ENCODE data around the gene SCO1. TPM values are rescaled to one million over a fixed set of nuclear protein-coding genes. Genes with fewer than 3 reads are reported as not detected.
A peak's percentile ranks its signal among the peaks of the same experiment; 100 is the strongest.

The SCO1 gene
- total RNA-seq, 1 donor from 2014 or later: 32.4 TPM

GRCh38 chr17:10629706-10630105 is 67.6 kb downstream of the SCO1 start:
- Histone ChIP-seq H3K9ac (no peak overlapping the region), H3F3A (ENCODE audit: low read depth) (no peaks in the 10 kb centered on the region), H3K27ac (no peak overlapping the region), H3K9me3 (ENCODE audit: low read depth) (no peaks in the 10 kb centered on the region), H3K36me3 (no peaks in the 10 kb centered on the region), H3K4me2 (no peak overlapping the region), H3K27me3 (no peaks in the 10 kb centered on the region), H3K4me1 (no peaks in the 10 kb centered on the region), H3K4me3 (no peak overlapping the region), H2AFZ (replicated peaks) (no peak overlapping the region), H4K20me1 (ENCODE audit: low read depth) (no peaks in the 10 kb centered on the region), H3K79me2 (ENCODE audit: low read depth) (no peaks in the 10 kb centered on the region)
- Mint-ChIP-seq H3K27ac (no peak overlapping the region), H3K9me3 (no peaks in the 10 kb centered on the region), H3K27me3 (ENCODE audit: insufficient read depth, low read depth) (no peaks in the 10 kb centered on the region), H3K4me3 (no peak overlapping the region), H3K4me1 (no peaks in the 10 kb centered on the region), H3K36me3 (no peaks in the 10 kb centered on the region)
- DNase-seq (ENCODE audit: low spot score): no peak
- TF ChIP-seq CTCF (IDR thresholded peaks at IDR 0.05) (no peak), EZH2 (IDR thresholded peaks at IDR 0.05) (no peak), EZH2phosphoT487 (IDR thresholded peaks at IDR 0.05) (no peak)

GRCh38 chr17:10628756-10629155 is 68.6 kb downstream of the SCO1 start:
- DNase-seq (ENCODE audit: low spot score): peak; percentile 47

GRCh38 chr17:10626390-10626789 is 70.9 kb downstream of the SCO1 start:
- H3K4me3 Mint-ChIP-seq: no peak overlapping the region
- Histone ChIP-seq H3K4me1 (no peaks in the 10 kb centered on the region), H3K27me3 (no peaks in the 10 kb centered on the region), H3K4me3 (no peak overlapping the region), H4K20me1 (ENCODE audit: low read depth) (no peaks in the 10 kb centered on the region), H3K9me3 (ENCODE audit: low read depth) (no peaks in the 10 kb centered on the region), H3K79me2 (ENCODE audit: low read depth) (no peaks in the 10 kb centered on the region), H3K4me2 (no peak overlapping the region), H2AFZ (replicated peaks) (no peak overlapping the region), H3K27ac (no peak overlapping the region), H3K36me3 (no peaks in the 10 kb centered on the region), H3K9ac (no peak overlapping the region), H3F3A (ENCODE audit: low read depth) (no peaks in the 10 kb centered on the region)
- no peaks in the 10 kb centered on the region for H3K9me3 Mint-ChIP-seq
- H3K36me3 Mint-ChIP-seq: no peaks in the 10 kb centered on the region
- TF ChIP-seq EZH2phosphoT487 (IDR thresholded peaks at IDR 0.05): no peak
- H3K27ac Mint-ChIP-seq: no peak overlapping the region
- DNase-seq (ENCODE audit: low spot score): no peak
- H3K27me3 Mint-ChIP-seq (ENCODE audit: insufficient read depth, low read depth): no peaks in the 10 kb centered on the region
- no peaks in the 10 kb centered on the region for H3K4me1 Mint-ChIP-seq

More at GRCh38 chr17:10628756-10629155, 68.6 kb downstream of the SCO1 start:
- Histone ChIP-seq H3K4me2 (no peak overlapping the region), H3K36me3 (no peaks in the 10 kb centered on the region), H3K79me2 (ENCODE audit: low read depth) (no peaks in the 10 kb centered on the region), H4K20me1 (ENCODE audit: low read depth) (no peaks in the 10 kb centered on the region), H2AFZ (replicated peaks) (no peak overlapping the region), H3K4me1 (no peaks in the 10 kb centered on the region), H3K27me3 (no peaks in the 10 kb centered on the region), H3K9ac (no peak overlapping the region), H3K4me3 (no peak overlapping the region), H3F3A (ENCODE audit: low read depth) (no peaks in the 10 kb centered on the region), H3K9me3 (ENCODE audit: low read depth) (no peaks in the 10 kb centered on the region), H3K27ac (no peak overlapping the region)
- Mint-ChIP-seq H3K4me1 (no peaks in the 10 kb centered on the region), H3K36me3 (no peaks in the 10 kb centered on the region), H3K9me3 (no peaks in the 10 kb centered on the region), H3K4me3 (no peak overlapping the region), H3K27ac (no peak overlapping the region), H3K27me3 (ENCODE audit: insufficient read depth, low read depth) (no peaks in the 10 kb centered on the region)
- TF ChIP-seq EZH2 (IDR thresholded peaks at IDR 0.05): no peak
- TF ChIP-seq CTCF (IDR thresholded peaks at IDR 0.05): peak; percentile 62
- TF ChIP-seq EZH2phosphoT487 (IDR thresholded peaks at IDR 0.05): no peak

- Histone ChIP-seq H3K4me3 (no peak overlapping the region), H3K4me2 (no peak overlapping the region), H3K9ac (no peak overlapping the region), H3F3A (ENCODE audit: low read depth) (no peaks in the 10 kb centered on the region), H3K36me3 (no peaks in the 10 kb centered on the region), H3K4me1 (no peaks in the 10 kb centered on the region), H3K27ac (no peak overlapping the region), H3K27me3 (no peaks in the 10 kb centered on the region), H4K20me1 (ENCODE audit: low read depth) (no peaks in the 10 kb centered on the region), H3K79me2 (ENCODE audit: low read depth) (no peaks in the 10 kb centered on the region), H2AFZ (replicated peaks) (no peak overlapping the region), H3K9me3 (ENCODE audit: low read depth) (no peaks in the 10 kb centered on the region)
- H3K4me3 Mint-ChIP-seq: no peak overlapping the region
- no peak for DNase-seq (ENCODE audit: low spot score)
- no peaks in the 10 kb centered on the region for H3K36me3 Mint-ChIP-seq
- H3K4me1 Mint-ChIP-seq: no peaks in the 10 kb centered on the region
- TF ChIP-seq CTCF (IDR thresholded peaks at IDR 0.05) (no peak), EZH2phosphoT487 (IDR thresholded peaks at IDR 0.05) (no peak), EZH2 (IDR thresholded peaks at IDR 0.05) (no peak)
- no peaks in the 10 kb centered on the region for H3K9me3 Mint-ChIP-seq
- H3K27me3 Mint-ChIP-seq (ENCODE audit: insufficient read depth, low read depth): no peaks in the 10 kb centered on the region
- no peak overlapping the region for H3K27ac Mint-ChIP-seq
Observed at GRCh38 chr17:10624969-10625368, 72.4 kb downstream of the SCO1 start.
